Activated CD4-positive, CD25-positive, alpha-beta regulatory T cell treated with anti-CD3 and anti-CD28 coated beads, Interleukin-2, amount 50 U/mL, for 24 hours (primary cell): ENCODE results near the gene HAND2.

Source experiments
- ATAC-seq, 2 donors: fragments of 150-1000 bp; cut with Tn5 transposase; one replicate each; pipeline ENCODE4 v1.10.0; 2021; ENCODE audit warnings: mild to moderate bottlenecking in 1 of 2, moderate library complexity in 1 of 2

HAND2 gene

GRCh38 chr4:173535957-173536356, 5.9 kb upstream of the HAND2 start:
- no peak for ATAC-seq

- no peak for ATAC-seq
These were observed 5.3 kb upstream of the HAND2 start for GRCh38 chr4:173535165-173535902.

GRCh38 chr4:173534434-173534833, 4.4 kb upstream of the HAND2 start:
- ATAC-seq: no peak

GRCh38 chr4:173532725-173533511, 2.9 kb upstream of the HAND2 start:
- no peak for ATAC-seq

DNA sequence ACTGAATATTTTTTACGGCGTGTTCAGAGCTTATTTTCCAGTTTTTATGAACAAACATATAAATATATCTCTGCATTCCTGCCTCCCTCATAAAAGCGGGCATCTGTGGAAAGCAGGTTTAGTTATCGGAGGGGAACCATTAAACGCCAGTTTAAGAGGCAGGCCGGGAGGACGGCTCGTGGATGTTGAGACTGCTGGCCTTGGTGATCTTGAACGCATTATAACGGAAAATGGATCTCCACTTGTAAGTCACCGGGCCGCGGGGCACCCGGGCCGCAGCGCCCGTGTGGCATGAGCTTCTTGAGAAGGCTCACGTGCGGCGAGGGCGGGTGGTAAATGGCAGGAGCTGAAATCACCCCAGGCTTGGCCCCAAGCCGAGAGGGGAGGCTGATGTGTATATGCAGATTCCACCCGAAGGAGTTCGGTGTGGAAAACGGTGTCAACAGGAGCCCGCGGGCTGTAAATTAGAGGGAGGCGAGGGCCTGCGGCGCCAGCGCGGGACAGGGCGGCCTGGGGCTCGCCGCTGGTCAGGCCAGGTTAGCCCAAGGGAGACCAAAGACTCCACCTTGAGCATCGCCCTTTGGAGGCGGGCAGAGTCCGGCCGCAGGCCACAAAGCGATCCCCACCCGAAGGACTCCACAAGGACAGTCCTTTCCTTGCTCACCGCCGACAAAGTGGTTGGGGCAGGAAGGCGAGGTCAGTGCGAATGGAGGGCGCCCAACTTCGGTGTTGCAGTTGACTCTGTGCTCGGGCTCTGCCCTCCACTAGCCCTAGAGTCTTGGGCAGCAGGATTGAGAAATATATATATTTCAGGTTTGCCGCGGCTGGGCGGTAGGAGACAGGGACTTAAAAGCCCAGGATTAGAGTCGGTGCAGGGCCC, 1.3 kb upstream of the HAND2 start:
- ATAC-seq: no peak

DNA sequence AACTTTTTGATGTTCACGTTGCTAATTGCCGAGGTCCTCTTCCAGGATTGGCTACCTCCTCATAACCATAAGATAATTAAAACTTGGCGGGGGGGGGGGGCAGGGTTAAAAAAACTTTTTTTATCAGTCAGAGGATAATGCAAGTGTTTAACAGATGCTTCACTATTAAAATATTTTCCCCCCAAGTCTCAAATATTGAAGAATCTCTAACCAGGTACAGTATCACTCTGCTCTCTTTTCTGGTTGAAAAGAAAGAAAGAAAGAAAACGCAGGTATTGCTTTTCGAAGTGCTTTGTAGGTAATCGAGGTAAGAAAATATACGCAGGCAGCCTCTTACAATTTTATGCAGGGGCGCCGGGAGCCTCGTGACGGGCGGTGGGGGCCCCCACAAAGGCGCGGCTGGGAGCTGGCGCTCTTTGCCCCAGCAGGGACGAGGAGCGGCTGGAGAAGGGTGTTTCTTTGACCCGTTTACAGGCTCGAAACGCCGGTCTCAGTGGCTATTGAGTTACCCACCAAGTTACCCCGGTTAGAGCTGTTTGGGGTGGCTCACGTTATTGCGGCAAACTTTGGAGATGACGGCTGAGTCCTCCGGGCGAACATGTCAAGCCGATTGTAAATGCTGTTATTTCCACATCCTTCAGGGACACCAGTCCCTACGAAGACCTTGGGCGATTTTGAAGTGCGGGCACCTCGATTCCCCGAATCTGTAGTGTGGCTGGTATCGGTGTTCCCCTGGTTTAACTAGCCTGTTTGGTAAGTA, 477 bp upstream of the HAND2 start:
- ATAC-seq: no peak

DNA sequence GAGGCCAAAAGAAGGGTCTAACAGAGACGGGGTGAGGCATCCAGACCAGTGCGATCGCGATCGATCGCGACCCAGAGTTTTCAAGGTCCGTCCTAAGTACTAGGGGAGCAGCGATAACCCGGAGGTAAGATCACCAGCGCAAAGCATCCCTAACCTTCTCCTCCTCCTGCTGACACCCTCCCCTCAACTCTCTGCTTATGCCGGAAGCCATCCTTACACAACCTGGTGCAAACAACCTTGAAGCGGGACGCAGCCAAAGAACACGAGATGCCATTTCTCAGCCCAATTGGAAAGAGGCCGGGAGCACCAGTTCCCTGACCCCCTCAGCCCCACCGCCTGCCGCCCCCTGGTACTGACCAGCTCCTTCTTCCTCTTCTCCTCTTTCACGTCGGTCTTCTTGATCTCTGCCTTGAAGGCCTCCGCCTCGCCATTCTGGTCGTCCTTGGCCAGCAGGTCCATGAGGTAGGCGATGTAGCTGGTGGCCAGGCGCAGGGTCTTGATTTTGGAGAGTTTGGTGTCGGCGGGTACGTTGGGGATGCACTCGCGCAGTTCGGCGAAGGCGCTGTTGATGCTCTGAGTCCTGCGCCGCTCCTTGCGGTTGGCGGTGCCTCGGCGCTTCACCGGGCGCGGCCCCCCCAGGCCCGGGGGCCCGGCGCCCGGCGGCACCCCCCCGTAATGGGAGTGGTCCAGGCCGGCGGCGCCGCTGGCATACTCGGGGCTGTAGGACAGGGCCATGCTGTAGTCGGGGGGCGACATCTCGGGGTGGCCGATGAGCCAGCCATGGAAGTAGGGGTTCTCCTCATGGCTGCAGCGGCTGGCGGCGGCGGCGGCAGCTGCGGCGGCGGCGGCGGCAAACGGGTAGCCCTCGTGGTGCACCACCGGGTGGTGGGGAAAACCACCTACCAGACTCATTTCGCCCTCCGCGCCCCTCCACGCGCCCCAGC, 1.4 kb downstream of the HAND2 start:
- ATAC-seq: no peak

- ATAC-seq: no peak
These were observed 2.7 kb downstream of the HAND2 start for GRCh38 chr4:173527103-173527891.

DNA sequence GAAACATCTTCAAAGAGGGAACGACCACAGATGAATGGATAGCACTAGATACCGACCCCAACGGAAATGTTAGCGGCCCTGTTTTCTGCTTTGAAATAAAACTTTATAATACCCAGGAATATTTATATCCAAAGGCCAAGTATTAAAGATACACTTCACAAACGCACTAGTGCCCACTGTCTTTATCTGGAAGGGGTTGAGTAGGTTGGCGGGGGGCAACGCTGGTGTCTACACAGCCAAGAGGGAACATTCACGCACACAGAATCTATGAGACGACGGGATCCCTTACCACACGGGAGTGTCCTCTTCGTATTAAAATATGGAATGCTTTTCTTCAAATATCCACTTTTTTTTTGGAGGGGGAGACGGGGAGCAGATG, 3.3 kb downstream of the HAND2 start:
- ATAC-seq: no peak

GRCh38 chr4:173526027-173526482, 4.0 kb downstream of the HAND2 start:
- ATAC-seq: no peak

DNA sequence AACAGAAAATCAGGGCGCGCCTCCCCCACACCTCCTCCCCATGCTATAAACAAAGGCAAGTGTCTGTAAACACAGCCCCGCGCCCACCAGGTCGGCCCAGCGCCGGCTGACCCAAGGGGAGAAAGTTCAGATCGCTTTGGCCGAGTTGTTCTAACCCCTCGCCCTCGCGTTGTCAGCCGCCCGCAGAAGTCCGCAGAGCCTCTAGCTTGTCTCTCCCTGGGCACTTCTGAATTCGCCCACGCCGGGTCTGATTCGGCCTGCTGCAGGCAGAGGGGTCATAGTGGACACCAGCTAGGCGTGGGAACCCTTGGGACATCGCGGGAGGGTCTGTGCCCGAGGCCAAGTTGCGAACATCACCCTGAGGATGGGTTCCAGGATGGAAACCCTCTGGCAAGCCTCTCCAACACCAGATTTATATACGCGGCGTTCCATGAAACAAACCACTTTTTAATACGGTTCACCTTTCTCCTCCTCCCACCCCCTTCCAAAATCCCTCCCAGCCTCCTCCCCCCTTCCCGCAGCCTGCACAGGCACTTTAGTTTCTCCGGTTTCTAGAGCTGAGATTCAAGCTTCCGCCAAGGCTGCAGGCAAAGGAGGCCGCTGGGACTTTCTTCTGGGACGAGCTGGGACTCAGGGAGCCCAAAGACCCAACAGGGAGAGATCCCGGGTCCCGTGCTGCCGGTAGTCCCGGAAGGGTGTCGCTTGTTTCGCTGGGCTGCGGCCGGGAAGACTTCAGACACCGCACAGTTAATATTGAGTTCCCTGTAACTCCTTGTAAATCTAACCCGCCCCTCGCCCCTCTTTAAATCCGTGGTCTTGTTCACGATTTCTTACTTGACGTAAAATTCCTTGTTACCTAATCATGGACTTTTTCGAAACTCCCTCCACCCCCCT, 4.7 kb downstream of the HAND2 start:
- no peak for ATAC-seq

DNA sequence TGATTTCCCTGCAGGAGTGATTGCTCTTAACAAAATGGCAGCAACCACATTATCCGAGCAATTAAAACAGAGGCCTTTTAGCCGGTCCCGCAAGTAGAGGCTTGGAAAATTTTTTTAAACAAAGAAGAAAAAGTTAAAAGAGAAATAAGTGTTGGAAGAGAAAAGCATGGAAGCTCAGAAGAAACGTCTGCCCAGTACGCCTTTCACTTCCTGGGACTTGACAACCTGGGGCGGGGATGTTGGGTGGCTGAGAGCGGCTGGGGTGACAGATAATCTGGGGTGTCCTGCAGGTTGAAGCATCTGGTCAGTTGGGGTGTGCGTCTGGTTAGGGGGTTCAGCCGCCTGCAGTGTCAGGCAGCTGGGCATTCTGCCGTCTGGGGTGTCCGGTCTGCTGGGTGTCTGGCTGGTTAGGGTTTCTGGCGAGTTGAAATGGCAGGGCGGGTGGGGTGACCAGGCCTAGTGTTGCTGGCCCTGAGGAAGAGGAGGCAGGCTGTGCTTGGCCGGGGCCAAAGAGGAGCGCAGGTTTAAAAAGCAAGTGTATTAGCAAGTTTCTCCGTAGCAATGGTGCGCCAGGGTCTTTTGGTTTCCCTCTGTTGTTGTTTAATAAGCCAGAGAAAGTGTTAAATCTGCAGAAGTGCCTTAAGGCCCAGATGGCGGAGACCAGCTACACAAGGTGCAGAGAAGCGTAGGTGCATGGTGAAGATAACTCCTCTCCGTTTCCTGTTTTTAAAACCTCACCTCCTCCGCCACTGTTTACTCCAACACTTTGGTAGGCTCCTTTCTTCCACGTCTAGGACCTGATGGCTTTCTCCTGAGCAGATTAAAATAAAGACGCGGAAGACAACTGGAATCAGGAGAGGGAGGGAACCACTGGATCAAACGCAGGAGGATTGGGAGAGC, 5.6 kb downstream of the HAND2 start:
- no peak for ATAC-seq

GRCh38 chr4:173522951-173523395, 7.1 kb downstream of the HAND2 start:
- no peak for ATAC-seq

DNA sequence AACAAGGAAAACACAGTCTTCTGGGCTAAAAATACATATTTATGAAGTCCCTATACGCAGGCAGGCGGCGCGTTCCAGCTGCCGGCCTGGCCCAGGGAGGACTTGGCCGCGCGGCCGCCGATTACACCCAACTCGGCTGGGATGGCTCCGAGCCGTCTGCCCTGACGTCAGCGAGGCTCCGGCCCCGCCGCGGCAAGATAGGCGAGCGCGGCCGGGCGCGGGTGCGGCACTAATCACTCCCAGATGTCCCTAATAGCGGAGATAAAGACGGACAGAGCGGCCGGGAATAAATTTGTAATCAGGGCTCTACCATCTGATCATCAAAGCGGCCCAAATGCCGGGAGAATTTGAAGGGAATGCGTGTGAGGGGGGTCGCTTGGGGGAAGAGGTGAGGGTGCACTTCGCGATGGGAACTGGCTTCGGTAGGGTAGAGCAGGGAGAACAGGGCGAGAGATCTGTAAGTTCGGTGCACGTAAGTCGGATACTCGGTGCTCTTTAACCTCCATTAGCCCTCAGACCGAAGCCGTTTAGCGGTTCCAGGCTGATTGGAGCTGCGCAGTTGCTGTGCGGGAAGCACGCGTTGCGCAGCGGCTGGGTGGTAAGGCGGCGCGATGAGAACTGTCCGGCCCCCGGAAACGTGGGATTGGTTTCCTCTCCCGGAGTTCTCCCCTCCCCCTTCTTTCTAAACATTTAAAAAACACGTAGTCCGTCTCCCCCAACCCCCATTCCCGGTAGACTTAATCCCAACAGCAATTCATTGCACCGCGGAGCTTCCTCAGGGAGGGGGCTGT, 7.7 kb downstream of the HAND2 start:
- ATAC-seq: no peak

GRCh38 chr4:173521467-173522159, 8.4 kb downstream of the HAND2 start:
- ATAC-seq: no peak

- ATAC-seq: no peak
These were observed 9.0 kb downstream of the HAND2 start for GRCh38 chr4:173520921-173521466.
